ENCODE measurements around the gene DOK7.

The DOK7 gene

DNA sequence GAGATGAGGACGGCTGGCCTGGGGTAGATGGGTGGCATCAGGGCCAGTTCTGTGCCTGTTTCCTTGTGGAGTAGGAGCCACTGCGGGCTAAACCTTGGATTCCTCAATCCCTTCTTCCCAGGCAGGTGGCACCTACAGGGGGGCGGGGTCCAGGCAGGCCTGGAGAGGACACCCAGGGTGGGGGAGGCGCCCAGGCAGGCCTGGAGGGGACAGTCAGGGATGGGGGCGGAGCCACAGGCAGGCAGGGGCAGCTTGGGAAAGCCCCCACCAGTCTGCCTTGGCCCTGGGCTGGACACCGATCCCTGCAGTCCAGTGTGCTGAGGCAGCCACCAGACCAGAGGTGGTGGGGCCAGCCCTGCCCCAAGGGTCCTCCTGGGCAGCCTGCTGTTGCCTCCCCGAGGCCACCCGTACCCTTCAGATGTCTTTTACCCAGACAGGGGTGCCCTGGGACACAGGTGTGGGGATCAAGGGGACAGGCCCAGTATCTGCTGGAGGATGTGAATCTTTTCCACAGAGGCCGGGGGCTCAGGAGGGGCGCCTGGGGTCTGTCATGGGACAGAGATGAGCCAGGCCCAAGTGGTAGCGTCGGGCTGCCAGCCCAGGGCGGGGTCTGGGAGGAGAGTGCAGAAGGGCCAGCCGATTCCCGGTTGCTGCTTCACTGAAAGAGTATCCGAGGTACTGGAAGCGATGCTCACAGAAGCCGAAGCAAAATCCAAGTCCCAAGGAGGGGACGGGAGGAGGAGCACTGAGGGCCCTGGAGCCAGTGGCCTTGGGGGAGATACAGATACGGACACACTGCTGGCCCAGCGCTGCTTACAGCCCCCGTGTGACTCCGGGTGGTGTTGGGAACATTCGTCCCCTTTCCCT, 34.6 kb downstream of the DOK7 start:
- TF ChIP-seq CREB5 (CRISPR knock-in tag; IDR thresholded peaks at IDR 0.05; ENCODE audit: low read depth) = no peak
- TF ChIP-seq SNAI2 (CRISPR knock-in tag; IDR thresholded peaks at IDR 0.05) = no peak
- TF ChIP-seq ZNF70 (CRISPR knock-in tag; IDR thresholded peaks at IDR 0.05) = no peak
- no peak for TF ChIP-seq TCF4 (CRISPR knock-in tag; IDR thresholded peaks at IDR 0.05; ENCODE audit: borderline replicate concordance)
- TF ChIP-seq RARB (CRISPR knock-in tag; IDR thresholded peaks at IDR 0.05) = no peak
- TF ChIP-seq ZNF565 (CRISPR knock-in tag; conservative IDR thresholded peaks at IDR 0.05; ENCODE audit: low read depth) = no peak
- no peak for TF ChIP-seq ISL1 (CRISPR knock-in tag; IDR thresholded peaks at IDR 0.05)
- TF ChIP-seq, protein P1, sequence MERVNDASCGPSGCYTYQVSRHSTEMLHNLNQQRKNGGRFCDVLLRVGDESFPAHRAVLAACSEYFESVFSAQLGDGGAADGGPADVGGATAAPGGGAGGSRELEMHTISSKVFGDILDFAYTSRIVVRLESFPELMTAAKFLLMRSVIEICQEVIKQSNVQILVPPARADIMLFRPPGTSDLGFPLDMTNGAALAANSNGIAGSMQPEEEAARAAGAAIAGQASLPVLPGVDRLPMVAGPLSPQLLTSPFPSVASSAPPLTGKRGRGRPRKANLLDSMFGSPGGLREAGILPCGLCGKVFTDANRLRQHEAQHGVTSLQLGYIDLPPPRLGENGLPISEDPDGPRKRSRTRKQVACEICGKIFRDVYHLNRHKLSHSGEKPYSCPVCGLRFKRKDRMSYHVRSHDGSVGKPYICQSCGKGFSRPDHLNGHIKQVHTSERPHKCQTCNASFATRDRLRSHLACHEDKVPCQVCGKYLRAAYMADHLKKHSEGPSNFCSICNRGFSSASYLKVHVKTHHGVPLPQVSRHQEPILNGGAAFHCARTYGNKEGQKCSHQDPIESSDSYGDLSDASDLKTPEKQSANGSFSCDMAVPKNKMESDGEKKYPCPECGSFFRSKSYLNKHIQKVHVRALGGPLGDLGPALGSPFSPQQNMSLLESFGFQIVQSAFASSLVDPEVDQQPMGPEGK (CRISPR knock-in tag; IDR thresholded peaks at IDR 0.05; ENCODE audit: borderline replicate concordance) = no peak
- TF ChIP-seq ESRRG (CRISPR knock-in tag; IDR thresholded peaks at IDR 0.05) = no peak
- no peak for TF ChIP-seq ZFP30 (CRISPR knock-in tag; IDR thresholded peaks at IDR 0.05)
- no peak for TF ChIP-seq TOX (CRISPR knock-in tag; IDR thresholded peaks at IDR 0.05; ENCODE audit: borderline replicate concordance)
- TF ChIP-seq, protein P2, sequence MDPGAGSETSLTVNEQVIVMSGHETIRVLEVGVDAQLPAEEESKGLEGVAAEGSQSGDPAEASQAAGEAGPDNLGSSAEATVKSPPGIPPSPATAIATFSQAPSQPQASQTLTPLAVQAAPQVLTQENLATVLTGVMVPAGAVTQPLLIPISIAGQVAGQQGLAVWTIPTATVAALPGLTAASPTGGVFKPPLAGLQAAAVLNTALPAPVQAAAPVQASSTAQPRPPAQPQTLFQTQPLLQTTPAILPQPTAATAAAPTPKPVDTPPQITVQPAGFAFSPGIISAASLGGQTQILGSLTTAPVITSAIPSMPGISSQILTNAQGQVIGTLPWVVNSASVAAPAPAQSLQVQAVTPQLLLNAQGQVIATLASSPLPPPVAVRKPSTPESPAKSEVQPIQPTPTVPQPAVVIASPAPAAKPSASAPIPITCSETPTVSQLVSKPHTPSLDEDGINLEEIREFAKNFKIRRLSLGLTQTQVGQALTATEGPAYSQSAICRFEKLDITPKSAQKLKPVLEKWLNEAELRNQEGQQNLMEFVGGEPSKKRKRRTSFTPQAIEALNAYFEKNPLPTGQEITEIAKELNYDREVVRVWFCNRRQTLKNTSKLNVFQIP (CRISPR knock-in tag; IDR thresholded peaks at IDR 0.05; ENCODE audit: borderline replicate concordance, low read depth) = no peak
- TF ChIP-seq OSR1 (CRISPR knock-in tag; IDR thresholded peaks at IDR 0.05) = no peak
- no peak for TF ChIP-seq BACH2 (CRISPR knock-in tag; IDR thresholded peaks at IDR 0.05; ENCODE audit: borderline replicate concordance)
- no peak for TF ChIP-seq PPARA (CRISPR knock-in tag; IDR thresholded peaks at IDR 0.05; ENCODE audit: borderline replicate concordance)
- TF ChIP-seq, protein P3, sequence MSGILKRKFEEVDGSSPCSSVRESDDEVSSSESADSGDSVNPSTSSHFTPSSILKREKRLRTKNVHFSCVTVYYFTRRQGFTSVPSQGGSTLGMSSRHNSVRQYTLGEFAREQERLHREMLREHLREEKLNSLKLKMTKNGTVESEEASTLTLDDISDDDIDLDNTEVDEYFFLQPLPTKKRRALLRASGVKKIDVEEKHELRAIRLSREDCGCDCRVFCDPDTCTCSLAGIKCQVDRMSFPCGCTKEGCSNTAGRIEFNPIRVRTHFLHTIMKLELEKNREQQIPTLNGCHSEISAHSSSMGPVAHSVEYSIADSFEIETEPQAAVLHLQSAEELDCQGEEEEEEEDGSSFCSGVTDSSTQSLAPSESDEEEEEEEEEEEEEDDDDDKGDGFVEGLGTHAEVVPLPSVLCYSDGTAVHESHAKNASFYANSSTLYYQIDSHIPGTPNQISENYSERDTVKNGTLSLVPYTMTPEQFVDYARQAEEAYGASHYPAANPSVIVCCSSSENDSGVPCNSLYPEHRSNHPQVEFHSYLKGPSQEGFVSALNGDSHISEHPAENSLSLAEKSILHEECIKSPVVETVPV (CRISPR knock-in tag; IDR thresholded peaks at IDR 0.05) = no peak
- TF ChIP-seq CSDC2 (CRISPR knock-in tag; IDR thresholded peaks at IDR 0.05) = no peak
- no peak for TF ChIP-seq ZC3H10 (CRISPR knock-in tag; IDR thresholded peaks at IDR 0.05)
- ATAC-seq = no peak

- ATAC-seq = no peak
- TF ChIP-seq ZC3H10 (CRISPR knock-in tag; IDR thresholded peaks at IDR 0.05) (no peak), ARNTL (CRISPR knock-in tag; IDR thresholded peaks at IDR 0.05; ENCODE audit: borderline replicate concordance, low read depth) (no peak), ESRRG (CRISPR knock-in tag; IDR thresholded peaks at IDR 0.05) (no peak), TSHZ2 (CRISPR knock-in tag; IDR thresholded peaks at IDR 0.05) (no peak), GLIS3 (CRISPR knock-in tag; IDR thresholded peaks at IDR 0.05) (no peak), SNAI2 (CRISPR knock-in tag; IDR thresholded peaks at IDR 0.05) (no peak), BACH2 (CRISPR knock-in tag; IDR thresholded peaks at IDR 0.05; ENCODE audit: borderline replicate concordance) (no peak), ISL1 (CRISPR knock-in tag; IDR thresholded peaks at IDR 0.05) (no peak), OSR1 (CRISPR knock-in tag; IDR thresholded peaks at IDR 0.05) (no peak), PPARA (CRISPR knock-in tag; IDR thresholded peaks at IDR 0.05; ENCODE audit: borderline replicate concordance) (no peak), ZNF8 (CRISPR knock-in tag; IDR thresholded peaks at IDR 0.05) (no peak), TOX (CRISPR knock-in tag; IDR thresholded peaks at IDR 0.05; ENCODE audit: borderline replicate concordance) (no peak), CSDC2 (CRISPR knock-in tag; IDR thresholded peaks at IDR 0.05) (no peak), RARB (CRISPR knock-in tag; IDR thresholded peaks at IDR 0.05) (no peak), TCF4 (CRISPR knock-in tag; IDR thresholded peaks at IDR 0.05; ENCODE audit: borderline replicate concordance) (no peak)
- TF ChIP-seq, protein P1 (CRISPR knock-in tag; IDR thresholded peaks at IDR 0.05; ENCODE audit: borderline replicate concordance) = no peak
- TF ChIP-seq, protein P3 (CRISPR knock-in tag; IDR thresholded peaks at IDR 0.05) = no peak
Measured at GRCh38 chr4:3498407-3498806, 35.3 kb downstream of the DOK7 start.
